B cell (primary cell): ENCODE measurements around the gene ASPN. TPM values are rescaled to one million over a fixed set of nuclear protein-coding genes. Genes with fewer than 3 reads are reported as not detected.

ENCODE experiments used
- ATAC-seq: fragments of 200-7000 bp; cut with Tn5 transposase; one replicate; pipeline ENCODE4 v1.10.0; 2021; ENCODE audit warnings: low read depth, mild to moderate bottlenecking, moderate number of reproducible peaks, moderate library complexity
- CTCF ChIA-PET: fragments of 350-600 bp; sonication (Branson Sonifier 250); formaldehyde crosslinking; loops from one replicate; lab custom pipeline; 2021; ENCODE audit warnings: antibody characterized with exemption, inconsistent platforms; lab: Charles Lee
- POLR2A ChIA-PET: fragments of 350-600 bp; sonication (Branson Sonifier 250); formaldehyde crosslinking; loops from one replicate; lab custom pipeline; 2021; ENCODE audit warnings: antibody characterized with exemption; lab: Charles Lee
- DNase-seq: peaks from one replicate; pipeline ENCODE4 v3.0.0; 2013
- H2AFZ ChIP-seq: 2 replicates; pipeline ENCODE4 v1.6.1; 2012; ENCODE audit warnings: mild to moderate bottlenecking, low read depth, low read length; ENCODE audit not compliant: insufficient read depth, poor library complexity, severe bottlenecking
- H3K27ac ChIP-seq, 2 donors: 1 replicate in 1 of 2; 2 replicates in 1 of 2; pipeline ENCODE4 v1.5.1; 2012 to 2013; ENCODE audit warnings: low read length in 2 of 2, mild to moderate bottlenecking in 2 of 2, moderate library complexity in 1 of 2
- H3K27me3 ChIP-seq, 4 experiments: fragments of 200-600 bp in 1 of 4; sonication (generic) in 1 of 4; replicated peaks in 1 of 4; 1 replicate in 2 of 4; 2 replicates in 2 of 4; pipeline versions ENCODE4 v1.6.1 to v1.7.0; 2013 to 2016; ENCODE audit warnings: low read length in 3 of 4, mild to moderate bottlenecking in 2 of 4, mixed read lengths in 1 of 4, moderate library complexity in 1 of 4; ENCODE audit not compliant: insufficient read depth in 4 of 4, control insufficient read depth in 3 of 4; ENCODE audit errors: control extremely low read depth in 1 of 4
- H3K36me3 ChIP-seq, 2 experiments: replicated peaks in 1 of 2; 1 replicate in 1 of 2; 2 replicates in 1 of 2; pipeline versions ENCODE4 v1.6.1 to v1.7.1; 2013; ENCODE audit warnings: low read length in 1 of 2; ENCODE audit not compliant: insufficient read depth in 2 of 2, control insufficient read depth in 1 of 2; ENCODE audit errors: control extremely low read depth in 1 of 2, extremely low read depth in 1 of 2
- H3K4me1 ChIP-seq, 2 donors: fragments of 200-600 bp in 1 of 2; sonication (generic) in 1 of 2; 1 replicate in 1 of 2; 2 replicates in 1 of 2; pipeline versions ENCODE4 v1.5.1 to v1.6.1; 2013 to 2017; ENCODE audit warnings: low read length in 2 of 2; ENCODE audit not compliant: control insufficient read depth in 2 of 2, insufficient read depth in 2 of 2
- H3K4me2 ChIP-seq: replicated peaks from 2 replicates; pipeline ENCODE3; 2012; ENCODE audit warnings: mild to moderate bottlenecking, low read depth, low read length; ENCODE audit not compliant: poor library complexity, severe bottlenecking
- H3K4me3 ChIP-seq, 5 experiments: fragments of 200-600 bp in 1 of 5; sonication (generic) in 1 of 5; 1 replicate in 3 of 5; 2 replicates in 2 of 5; pipeline versions ENCODE4 v1.5.1 to v1.7.0; 2011 to 2016; ENCODE audit warnings: low read length in 4 of 5, mild to moderate bottlenecking in 4 of 5, low read depth in 2 of 5, control low read depth in 1 of 5, moderate library complexity in 1 of 5; ENCODE audit not compliant: insufficient read depth in 1 of 5; ENCODE audit errors: control extremely low read depth in 1 of 5, extremely low read depth in 1 of 5
- H3K79me2 ChIP-seq: fragments of 200-600 bp; sonication (generic); one replicate; pipeline ENCODE4 v1.6.0; 2016; ENCODE audit warnings: low read length; ENCODE audit not compliant: control insufficient read depth, insufficient read depth
- H3K9ac ChIP-seq: fragments of 200-600 bp; sonication (generic); 2 replicates; pipeline ENCODE4 v1.6.1; 2017; ENCODE audit warnings: mild to moderate bottlenecking, low read length, moderate library complexity
- H3K9me3 ChIP-seq, 3 donors: one replicate each; pipeline versions ENCODE4 v1.6.1 to v1.7.1; 2013; ENCODE audit warnings: low read length in 2 of 3; ENCODE audit not compliant: control insufficient read depth in 2 of 3, insufficient read depth in 1 of 3; ENCODE audit errors: control extremely low read depth in 1 of 3
- H4K20me1 ChIP-seq: 2 replicates; pipeline ENCODE4 v1.6.0; 2012; ENCODE audit warnings: mild to moderate bottlenecking, low read length; ENCODE audit not compliant: insufficient read depth, control insufficient read depth, poor library complexity, severe bottlenecking
- H3K27ac Mint-ChIP-seq: one replicate; pipeline ENCODE4 v1.8.0; 2021; ENCODE audit warnings: mixed read lengths
- H3K27me3 Mint-ChIP-seq: one replicate; pipeline ENCODE4 v1.8.0; 2021; ENCODE audit warnings: mixed read lengths
- H3K4me1 Mint-ChIP-seq: one replicate; pipeline ENCODE4 v1.8.0; 2021; ENCODE audit warnings: mixed read lengths
- H3K4me3 Mint-ChIP-seq: one replicate; pipeline ENCODE4 v1.8.0; 2021; ENCODE audit warnings: mixed read lengths
- H3K9me3 Mint-ChIP-seq: one replicate; pipeline ENCODE4 v1.8.0; 2022; ENCODE audit warnings: mixed read lengths; ENCODE audit not compliant: insufficient read depth
- EZH2 ChIP-seq: IDR thresholded peaks from 2 replicates; pipeline ENCODE4 v1.6.1; 2012; ENCODE audit warnings: borderline replicate concordance, low read depth, mild to moderate bottlenecking, moderate library complexity, low read length; ENCODE audit not compliant: insufficient read depth, poor library complexity, severe bottlenecking
- WGBS: methylation state at CpG from one replicate; pipeline ENCODE4 v1.1.5; 2013; ENCODE audit warnings: missing lambda C conversion rate; ENCODE audit not compliant: insufficient coverage; 5-methylcytosine and 5-hydroxymethylcytosine counted together
- intact Hi-C: fragments of 100-400 bp; cut with micrococcal nuclease; formaldehyde crosslinking; loops from one replicate; pipeline ENCODE4 v1.10.0; 2022
- polyA plus RNA-seq: library from polyadenylated mRNA; depleted of rRNA; stranded (reverse); fragments of >200 nt; gene quantifications from 2 replicates; pipeline ENCODE4 v1.2.3, GENCODE V29; 2012
- total RNA-seq, 2 donors: library from RNA; stranded (reverse); fragments of 120-200 nt in 1 of 2; gene quantifications; 1 replicate in 1 of 2; 2 replicates in 1 of 2; pipeline versions ENCODE4 v1.2.3 to v1.2.4, GENCODE V29; 2013 to 2022
- TF ChIP-seq, protein P1 (sequence below): fragments of 200-600 bp; IDR thresholded peaks from one replicate; pipeline ENCODE4 v1.8.0; 2022; ENCODE audit warnings: antibody characterized with exemption, mild to moderate bottlenecking

Gene ASPN
- total and polyA plus RNA-seq, 2 donors (not counting 1 experiment from before 2014, with no cell fraction given), result not detected

DNA sequence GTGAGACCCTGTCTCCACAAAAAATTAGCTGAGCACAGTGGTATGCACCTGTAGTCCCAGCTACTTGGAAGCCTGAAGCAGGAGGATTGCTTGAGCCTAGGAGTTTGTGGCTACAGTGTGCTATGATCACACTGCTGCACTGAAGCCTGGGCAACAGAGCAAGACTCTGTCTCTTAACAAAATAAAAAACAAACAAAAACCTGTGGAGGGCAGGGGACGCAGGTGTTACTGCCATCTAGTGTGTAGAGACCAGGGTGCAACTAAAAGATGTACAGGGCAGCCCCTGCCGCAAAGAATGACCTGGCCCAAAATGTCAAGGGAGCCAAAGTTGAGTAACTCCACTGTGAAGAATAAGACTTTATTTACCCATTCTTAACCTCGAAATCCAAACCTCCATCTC is 27.1 kb downstream of the ASPN start:
- Histone ChIP-seq H3K4me3 (no peak overlapping the region), H4K20me1 (no peaks in the 10 kb centered on the region), H3K36me3 (no peaks in the 10 kb centered on the region), H3K27me3 (no peaks in the 10 kb centered on the region), H3K4me2 (no peak overlapping the region), H3K4me1 (no peaks in the 10 kb centered on the region), H3K9me3 (no peaks in the 10 kb centered on the region), H3K27ac (no peak overlapping the region), H3K79me2 (no peaks in the 10 kb centered on the region), H2AFZ (no peak overlapping the region), H3K9ac (no peak overlapping the region)
- Mint-ChIP-seq H3K4me3 (no peak overlapping the region), H3K27me3 (no peaks in the 10 kb centered on the region), H3K4me1 (no peaks in the 10 kb centered on the region), H3K9me3 (no peaks in the 10 kb centered on the region), H3K27ac (no peak overlapping the region)
- no peak for TF ChIP-seq EZH2
- TF ChIP-seq, protein P1, sequence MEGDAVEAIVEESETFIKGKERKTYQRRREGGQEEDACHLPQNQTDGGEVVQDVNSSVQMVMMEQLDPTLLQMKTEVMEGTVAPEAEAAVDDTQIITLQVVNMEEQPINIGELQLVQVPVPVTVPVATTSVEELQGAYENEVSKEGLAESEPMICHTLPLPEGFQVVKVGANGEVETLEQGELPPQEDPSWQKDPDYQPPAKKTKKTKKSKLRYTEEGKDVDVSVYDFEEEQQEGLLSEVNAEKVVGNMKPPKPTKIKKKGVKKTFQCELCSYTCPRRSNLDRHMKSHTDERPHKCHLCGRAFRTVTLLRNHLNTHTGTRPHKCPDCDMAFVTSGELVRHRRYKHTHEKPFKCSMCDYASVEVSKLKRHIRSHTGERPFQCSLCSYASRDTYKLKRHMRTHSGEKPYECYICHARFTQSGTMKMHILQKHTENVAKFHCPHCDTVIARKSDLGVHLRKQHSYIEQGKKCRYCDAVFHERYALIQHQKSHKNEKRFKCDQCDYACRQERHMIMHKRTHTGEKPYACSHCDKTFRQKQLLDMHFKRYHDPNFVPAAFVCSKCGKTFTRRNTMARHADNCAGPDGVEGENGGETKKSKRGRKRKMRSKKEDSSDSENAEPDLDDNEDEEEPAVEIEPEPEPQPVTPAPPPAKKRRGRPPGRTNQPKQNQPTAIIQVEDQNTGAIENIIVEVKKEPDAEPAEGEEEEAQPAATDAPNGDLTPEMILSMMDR, result no peak
- CTCF ChIA-PET, result interaction anchor here (1.2 kb wide), 1 partner anchor 9 kb away, joined by 3 read pairs; no protein-coding TSS in a partner anchor
- DNase-seq (peak; percentile 7), ATAC-seq (no peak)
- intact Hi-C loops, result no loop called here
- POLR2A ChIA-PET, result no interaction called here
- 80% methylated on average over 1 of the region's 3 CpGs for WGBS

DNA sequence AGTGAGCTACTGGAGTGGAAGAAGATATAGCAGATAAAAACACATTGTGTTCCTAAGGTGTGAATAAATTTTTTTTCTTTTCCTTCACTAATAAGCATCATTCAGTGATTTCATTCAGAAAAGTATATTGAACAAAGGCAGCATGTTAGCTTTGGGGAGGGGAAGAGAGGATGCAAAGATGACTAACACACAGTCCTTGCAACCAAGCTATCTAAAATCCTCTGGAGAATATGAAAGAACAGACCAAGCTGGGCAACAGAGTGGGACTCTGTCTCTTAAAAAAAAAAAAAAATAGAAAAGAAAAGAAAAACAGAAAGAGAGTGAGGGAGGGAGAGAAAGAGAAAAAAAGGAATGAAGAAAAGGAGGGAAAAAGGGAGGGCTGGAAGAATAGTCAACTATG is 35.8 kb downstream of the ASPN start:
- H3K27me3 ChIP-seq, result no peaks in the 10 kb centered on the region
- no peaks in the 10 kb centered on the region for H3K36me3 ChIP-seq
- Mint-ChIP-seq H3K27ac (no peak overlapping the region), H3K4me1 (no peaks in the 10 kb centered on the region), H3K4me3 (no peak overlapping the region), H3K27me3 (no peaks in the 10 kb centered on the region), H3K9me3 (no peaks in the 10 kb centered on the region)
- ATAC-seq, result no peak
- H4K20me1 ChIP-seq, result no peaks in the 10 kb centered on the region
- intact Hi-C loops, result no loop called here
- no peak overlapping the region for H3K4me2 ChIP-seq
- no peak overlapping the region for H3K27ac ChIP-seq
- TF ChIP-seq, protein P1, result no peak
- no peak for TF ChIP-seq EZH2
- DNase-seq, result no peak
- H3K4me1 ChIP-seq, result no peaks in the 10 kb centered on the region
- H3K9me3 ChIP-seq, result peaks cover 0 to 3% (median 0%) of the 10 kb centered on the region in 3 donors
- no peak overlapping the region for H3K9ac ChIP-seq
- H3K4me3 ChIP-seq, result no peak overlapping the region
- ChIA-PET CTCF (interaction anchor here (0.6 to 1.5 kb wide), 4 partner anchors 9 to 309 kb away, joined by 3 to 5 read pairs (median 3); no protein-coding TSS in a partner anchor), POLR2A (no interaction called here)
- H3K79me2 ChIP-seq, result no peaks in the 10 kb centered on the region
- H2AFZ ChIP-seq, result no peak overlapping the region
